Astrocyte (in vitro differentiated cells and primary cell): ENCODE measurements around the gene RPS25. TPM values are rescaled to one million over a fixed set of nuclear protein-coding genes. Genes with fewer than 3 reads are reported as not detected.
A peak's percentile ranks its signal among the peaks of the same experiment; 100 is the strongest.
"Not testable (repeated sequence)": the region's sequence is repeated elsewhere in the genome, so short reads cannot be mapped to it uniquely, and the experiment has no call there.

Source experiments
- DNase-seq: peaks from one replicate; pipeline ENCODE4 v3.0.0-alpha.2; 2010; ENCODE audit warnings: low read depth
- FAIRE-seq: peaks from 2 replicates; lab custom pipeline; 2011; peaks lifted over from hg19 to GRCh38; lab: Jason Lieb, UNC
- H2AFZ ChIP-seq: 2 replicates; pipeline ENCODE4 v1.6.0; 2012; ENCODE audit warnings: low read depth, low read length, inconsistent platforms
- H3K27ac ChIP-seq: 2 replicates; pipeline ENCODE4 v1.5.1; 2011; ENCODE audit warnings: low read depth, low read length, inconsistent platforms
- H3K27me3 ChIP-seq: 2 replicates; pipeline ENCODE4 v1.6.0; 2011; ENCODE audit warnings: low read length, inconsistent platforms; ENCODE audit not compliant: insufficient read depth
- H3K36me3 ChIP-seq: 2 replicates; pipeline ENCODE4 v1.5.1; 2011; ENCODE audit warnings: low read length, inconsistent platforms; ENCODE audit not compliant: insufficient read depth
- H3K4me1 ChIP-seq: 2 replicates; pipeline ENCODE4 v1.5.1; 2011; ENCODE audit warnings: low read length, inconsistent platforms; ENCODE audit not compliant: insufficient read depth
- H3K4me2 ChIP-seq: 2 replicates; pipeline ENCODE4 v1.6.0; 2012; ENCODE audit warnings: low read length, inconsistent platforms
- H3K4me3 ChIP-seq: 2 replicates; pipeline ENCODE4 v1.5.1; 2011; ENCODE audit warnings: low read depth, mild to moderate bottlenecking, low read length, inconsistent platforms; ENCODE audit not compliant: insufficient read depth
- H3K79me2 ChIP-seq: 2 replicates; pipeline ENCODE4 v1.6.0; 2012; ENCODE audit warnings: mild to moderate bottlenecking, low read length, inconsistent platforms; ENCODE audit not compliant: insufficient read depth
- H3K9ac ChIP-seq: 2 replicates; pipeline ENCODE4 v1.6.0; 2012; ENCODE audit warnings: mild to moderate bottlenecking, low read length, inconsistent platforms
- H3K9me3 ChIP-seq: 2 replicates; pipeline ENCODE4 v1.5.1; 2012; ENCODE audit warnings: low read depth, mild to moderate bottlenecking, low read length, inconsistent platforms; ENCODE audit not compliant: insufficient read depth
- H4K20me1 ChIP-seq: 2 replicates; pipeline ENCODE4 v1.6.0; 2012; ENCODE audit warnings: low read length, inconsistent platforms; ENCODE audit not compliant: insufficient read depth
- H3K27ac Mint-ChIP-seq: one replicate; pipeline ENCODE4 v1.8.0; 2021; ENCODE audit warnings: mild to moderate bottlenecking, mixed read lengths; ENCODE audit not compliant: unreplicated experiment
- H3K27me3 Mint-ChIP-seq: one replicate; pipeline ENCODE4 v1.8.0; 2021; ENCODE audit warnings: low read depth, mixed read lengths; ENCODE audit not compliant: unreplicated experiment
- H3K36me3 Mint-ChIP-seq: one replicate; pipeline ENCODE4 v1.8.0; 2021; ENCODE audit warnings: low read depth, mixed read lengths; ENCODE audit not compliant: unreplicated experiment
- H3K4me1 Mint-ChIP-seq: one replicate; pipeline ENCODE4 v1.8.0; 2021; ENCODE audit warnings: low read depth, mixed read lengths; ENCODE audit not compliant: unreplicated experiment
- H3K4me3 Mint-ChIP-seq: one replicate; pipeline ENCODE4 v1.8.0; 2021; ENCODE audit warnings: mild to moderate bottlenecking, moderate library complexity, mixed read lengths; ENCODE audit not compliant: unreplicated experiment
- H3K9me3 Mint-ChIP-seq: one replicate; pipeline ENCODE4 v1.8.0; 2021; ENCODE audit warnings: mild to moderate bottlenecking, mixed read lengths; ENCODE audit not compliant: unreplicated experiment
- CTCF ChIP-seq: IDR thresholded peaks from 2 replicates; pipeline ENCODE4 v1.5.1; 2011; ENCODE audit warnings: low read depth, mild to moderate bottlenecking, inconsistent platforms, low read length, moderate library complexity; ENCODE audit not compliant: insufficient read depth
- EZH2 ChIP-seq: IDR thresholded peaks from 2 replicates; pipeline ENCODE4 v1.6.1; 2012; ENCODE audit warnings: mild to moderate bottlenecking, low read length, inconsistent platforms; ENCODE audit not compliant: insufficient read depth
- total RNA-seq: library from RNA; stranded (reverse); gene quantifications from 2 replicates; pipeline ENCODE4 v1.2.1, GENCODE V29; 2021

The RPS25 gene
- total RNA-seq, 1 donor from 2014 or later, result 750 TPM

DNA sequence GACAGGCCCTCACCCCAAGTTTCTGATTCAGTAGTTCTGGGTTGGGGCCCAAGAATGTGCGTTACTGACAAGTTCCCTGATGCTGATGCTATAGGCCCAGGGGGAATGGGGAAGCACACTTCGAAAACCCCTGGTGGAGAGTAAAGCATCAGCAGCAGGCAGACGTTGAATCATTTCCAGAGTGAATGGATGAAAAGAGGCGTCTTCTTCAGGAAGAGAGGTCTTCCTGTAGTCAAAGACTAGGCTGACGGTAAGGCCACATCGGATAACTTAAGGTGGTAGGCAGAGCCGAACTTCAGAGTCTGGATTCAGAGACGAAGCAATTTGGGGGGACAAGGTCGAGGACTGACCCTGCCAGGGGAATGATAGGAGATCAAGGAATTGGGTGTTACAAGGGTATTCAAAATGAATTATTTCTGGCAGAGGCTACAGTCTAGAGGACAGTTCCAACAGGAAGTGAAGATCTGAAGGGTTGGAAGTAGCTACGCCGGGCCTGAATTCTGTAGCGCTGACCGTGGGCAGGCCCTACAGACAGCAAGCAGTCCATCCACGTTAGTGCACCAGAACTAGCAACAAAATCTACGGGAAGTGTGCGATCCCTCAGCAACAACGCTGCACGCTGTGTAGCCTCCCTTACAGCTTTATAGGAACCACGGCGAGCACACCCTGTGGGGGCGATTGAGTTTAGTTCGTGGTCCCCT lies 21.1 kb downstream of the RPS25 start:
- Mint-ChIP-seq H3K4me3 (peak overlapping the region; percentile 92), H3K9me3 (no peaks in the 10 kb centered on the region), H3K36me3 (peaks cover 2% of the 10 kb centered on the region), H3K27ac (no peak overlapping the region), H3K27me3 (no peaks in the 10 kb centered on the region), H3K4me1 (peaks cover 14% of the 10 kb centered on the region)
- Histone ChIP-seq H3K4me2 (peak overlapping the region; percentile 97), H3K4me1 (peaks cover 24% of the 10 kb centered on the region), H4K20me1 (no peaks in the 10 kb centered on the region), H3K9me3 (no peaks in the 10 kb centered on the region), H3K4me3 (peak overlapping the region; percentile 88), H3K27ac (peak overlapping the region; percentile 71), H3K27me3 (no peaks in the 10 kb centered on the region), H3K79me2 (peaks cover 22% of the 10 kb centered on the region), H3K9ac (peak overlapping the region; percentile 83), H2AFZ (peak overlapping the region; percentile 98), H3K36me3 (no peaks in the 10 kb centered on the region)
- DNase-seq, result no peak
- FAIRE-seq, result no peak
- TF ChIP-seq CTCF (peak; percentile 25), EZH2 (no peak)

DNA sequence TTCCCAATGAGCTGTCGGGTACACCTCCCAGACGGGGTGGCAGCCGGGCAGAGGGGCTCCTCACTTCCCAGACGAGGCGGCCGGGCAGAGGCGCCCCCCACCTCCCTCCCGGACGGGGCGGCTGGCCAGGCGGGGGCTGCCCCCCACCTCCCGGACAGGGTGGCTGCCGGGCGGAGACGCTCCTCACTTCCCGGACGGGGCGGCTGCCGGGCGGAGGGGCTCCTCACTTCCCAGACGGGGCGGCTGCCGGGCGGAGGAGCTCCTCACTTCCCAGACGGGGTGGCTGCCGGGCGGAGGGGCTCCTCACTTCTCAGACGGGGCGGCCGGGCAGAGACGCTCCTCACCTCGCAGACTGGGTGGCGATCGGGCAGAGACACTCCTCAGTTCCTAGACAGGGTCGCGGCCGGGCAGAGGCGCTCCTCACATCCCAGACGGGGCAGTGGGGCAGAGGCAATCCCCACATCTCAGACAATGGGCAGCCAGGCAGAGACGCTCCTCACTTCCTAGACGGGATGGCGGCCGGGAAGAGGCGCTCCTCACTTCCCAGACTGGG lies 26.6 kb downstream of the RPS25 start:
- not testable (repeated sequence) for H3K4me2 ChIP-seq, H3K27me3 Mint-ChIP-seq, H3K27me3 ChIP-seq, H3K27ac ChIP-seq, H3K9ac ChIP-seq, H3K27ac Mint-ChIP-seq, H2AFZ ChIP-seq, H3K9me3 Mint-ChIP-seq, H3K4me1 ChIP-seq, H3K79me2 ChIP-seq, H3K36me3 ChIP-seq, H3K4me3 ChIP-seq, H4K20me1 ChIP-seq, H3K36me3 Mint-ChIP-seq, H3K4me3 Mint-ChIP-seq, H3K9me3 ChIP-seq, FAIRE-seq, DNase-seq, H3K4me1 Mint-ChIP-seq

GRCh38 chr11:118988280-118988679 lies 29.9 kb downstream of the RPS25 start:
- no peaks in the 10 kb centered on the region for H3K36me3 ChIP-seq
- H2AFZ ChIP-seq, result no peak overlapping the region
- DNase-seq, result no peak
- Mint-ChIP-seq H3K27me3 (no peaks in the 10 kb centered on the region), H3K4me3 (no peak overlapping the region), H3K9me3 (no peaks in the 10 kb centered on the region), H3K27ac (no peak overlapping the region), H3K4me1 (no peaks in the 10 kb centered on the region), H3K36me3 (peaks cover 3% of the 10 kb centered on the region)
- no peaks in the 10 kb centered on the region for H4K20me1 ChIP-seq
- no peaks in the 10 kb centered on the region for H3K4me1 ChIP-seq
- no peak overlapping the region for H3K27ac ChIP-seq
- H3K9ac ChIP-seq, result no peak overlapping the region
- no peaks in the 10 kb centered on the region for H3K27me3 ChIP-seq
- H3K4me3 ChIP-seq, result no peak overlapping the region
- TF ChIP-seq CTCF (no peak), EZH2 (no peak)
- H3K4me2 ChIP-seq, result no peak overlapping the region
- no peaks in the 10 kb centered on the region for H3K79me2 ChIP-seq
- no peak for FAIRE-seq
- H3K9me3 ChIP-seq, result no peaks in the 10 kb centered on the region
